Measurements from ENCODE around the gene NOS1. TPM values are rescaled to one million over a fixed set of nuclear protein-coding genes. Genes with fewer than 3 reads are reported as not detected.

Gene NOS1
- total RNA-seq, 1 donor from 2014 or later: 0.11 TPM

- no peaks in the 10 kb centered on the region for H3K9me3 Mint-ChIP-seq
- TF ChIP-seq CTCF (IDR thresholded peaks at IDR 0.05): no peak
- no peak for TF ChIP-seq EZH2phosphoT487 (IDR thresholded peaks at IDR 0.05)
- TF ChIP-seq EZH2 (IDR thresholded peaks at IDR 0.05): no peak
- H3K36me3 ChIP-seq: no peaks in the 10 kb centered on the region
Observed at GRCh38 chr12:117350140-117350539, 11.3 kb downstream of the NOS1 start.

GRCh38 chr12:117347588-117347987 is 13.8 kb downstream of the NOS1 start:
- Histone ChIP-seq H3K4me2 (no peak overlapping the region), H3K36me3 (no peaks in the 10 kb centered on the region), H3F3A (ENCODE audit: low read depth) (no peaks in the 10 kb centered on the region), H3K4me3 (no peak overlapping the region), H3K27me3 (peaks cover 9% of the 10 kb centered on the region), H3K4me1 (no peaks in the 10 kb centered on the region), H3K9ac (no peak overlapping the region), H3K9me3 (ENCODE audit: low read depth) (no peaks in the 10 kb centered on the region), H4K20me1 (ENCODE audit: low read depth) (no peaks in the 10 kb centered on the region), H3K27ac (no peak overlapping the region), H3K79me2 (ENCODE audit: low read depth) (no peaks in the 10 kb centered on the region), H2AFZ (replicated peaks) (no peak overlapping the region)
- no peak for DNase-seq (ENCODE audit: low spot score)
- Mint-ChIP-seq H3K9me3 (no peaks in the 10 kb centered on the region), H3K4me3 (no peak overlapping the region), H3K36me3 (no peaks in the 10 kb centered on the region), H3K27ac (no peak overlapping the region), H3K4me1 (no peaks in the 10 kb centered on the region), H3K27me3 (ENCODE audit: insufficient read depth, low read depth) (peaks cover 5% of the 10 kb centered on the region)
- no peak for TF ChIP-seq CTCF (IDR thresholded peaks at IDR 0.05)
- TF ChIP-seq EZH2 (IDR thresholded peaks at IDR 0.05): no peak
- TF ChIP-seq EZH2phosphoT487 (IDR thresholded peaks at IDR 0.05): no peak

More at GRCh38 chr12:117350140-117350539, 11.3 kb downstream of the NOS1 start:
- H3K27ac Mint-ChIP-seq: no peak overlapping the region
- Histone ChIP-seq H3F3A (ENCODE audit: low read depth) (no peaks in the 10 kb centered on the region), H2AFZ (replicated peaks) (no peak overlapping the region), H3K4me1 (no peaks in the 10 kb centered on the region), H3K4me2 (no peak overlapping the region), H4K20me1 (ENCODE audit: low read depth) (no peaks in the 10 kb centered on the region), H3K27ac (no peak overlapping the region), H3K9ac (no peak overlapping the region), H3K4me3 (no peak overlapping the region), H3K9me3 (ENCODE audit: low read depth) (no peaks in the 10 kb centered on the region), H3K79me2 (ENCODE audit: low read depth) (no peaks in the 10 kb centered on the region), H3K27me3 (peaks cover 34% of the 10 kb centered on the region)
- no peak for DNase-seq (ENCODE audit: low spot score)
- H3K27me3 Mint-ChIP-seq (ENCODE audit: insufficient read depth, low read depth): peaks cover 7% of the 10 kb centered on the region
- H3K36me3 Mint-ChIP-seq: no peaks in the 10 kb centered on the region
- H3K4me1 Mint-ChIP-seq: no peaks in the 10 kb centered on the region
- H3K4me3 Mint-ChIP-seq: no peak overlapping the region

GRCh38 chr12:117344716-117345115 is 16.7 kb downstream of the NOS1 start:
- no peak overlapping the region for H3K27ac ChIP-seq
- H3K4me1 ChIP-seq: no peaks in the 10 kb centered on the region
- no peak for DNase-seq (ENCODE audit: low spot score)
- no peak overlapping the region for H3K4me2 ChIP-seq
- no peaks in the 10 kb centered on the region for H4K20me1 ChIP-seq (ENCODE audit: low read depth)
- H3K79me2 ChIP-seq (ENCODE audit: low read depth): no peaks in the 10 kb centered on the region
- no peak overlapping the region for H3K4me3 Mint-ChIP-seq
- H3K27me3 ChIP-seq: no peaks in the 10 kb centered on the region
- no peaks in the 10 kb centered on the region for H3K36me3 ChIP-seq
- TF ChIP-seq EZH2phosphoT487 (IDR thresholded peaks at IDR 0.05): no peak
- no peak for TF ChIP-seq EZH2 (IDR thresholded peaks at IDR 0.05)
- TF ChIP-seq CTCF (IDR thresholded peaks at IDR 0.05): no peak
- no peak overlapping the region for H3K27ac Mint-ChIP-seq
- H3K4me1 Mint-ChIP-seq: no peaks in the 10 kb centered on the region
- no peak overlapping the region for H2AFZ ChIP-seq (replicated peaks)
- H3K27me3 Mint-ChIP-seq (ENCODE audit: insufficient read depth, low read depth): peaks cover 2% of the 10 kb centered on the region
- no peaks in the 10 kb centered on the region for H3F3A ChIP-seq (ENCODE audit: low read depth)
- no peaks in the 10 kb centered on the region for H3K36me3 Mint-ChIP-seq
- H3K9ac ChIP-seq: no peak overlapping the region
- no peak overlapping the region for H3K4me3 ChIP-seq
- H3K9me3 ChIP-seq (ENCODE audit: low read depth): no peaks in the 10 kb centered on the region
- no peaks in the 10 kb centered on the region for H3K9me3 Mint-ChIP-seq
